Germinal center (tissue), 1 donor: Measurements from ENCODE around the gene AKNA.

Source experiments
- DNase-seq: peaks from one replicate; pipeline ENCODE4 v3.0.0; 2012; ENCODE audit warnings: mixed read lengths, low spot score

Gene AKNA

DNA sequence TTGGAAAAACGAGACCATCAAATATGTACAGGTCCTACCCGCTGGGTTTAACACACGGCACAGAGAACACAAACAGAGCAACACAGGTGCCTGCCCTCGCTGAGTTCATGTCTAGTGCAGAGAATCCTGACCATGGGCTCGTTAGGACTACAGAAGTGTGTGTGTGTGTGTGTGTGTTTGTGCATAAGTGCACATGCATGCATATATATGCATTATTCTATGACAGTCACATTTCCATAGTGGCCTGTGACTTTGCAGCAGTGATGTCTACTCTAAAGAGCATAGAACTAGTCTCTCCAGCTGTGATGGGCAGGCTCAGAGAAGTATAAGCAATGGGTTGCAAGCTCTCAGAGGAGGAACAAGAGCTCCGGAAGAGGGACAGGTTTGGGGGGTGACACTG is 30.4 kb downstream of the AKNA start:
- DNase-seq: no peak

DNA sequence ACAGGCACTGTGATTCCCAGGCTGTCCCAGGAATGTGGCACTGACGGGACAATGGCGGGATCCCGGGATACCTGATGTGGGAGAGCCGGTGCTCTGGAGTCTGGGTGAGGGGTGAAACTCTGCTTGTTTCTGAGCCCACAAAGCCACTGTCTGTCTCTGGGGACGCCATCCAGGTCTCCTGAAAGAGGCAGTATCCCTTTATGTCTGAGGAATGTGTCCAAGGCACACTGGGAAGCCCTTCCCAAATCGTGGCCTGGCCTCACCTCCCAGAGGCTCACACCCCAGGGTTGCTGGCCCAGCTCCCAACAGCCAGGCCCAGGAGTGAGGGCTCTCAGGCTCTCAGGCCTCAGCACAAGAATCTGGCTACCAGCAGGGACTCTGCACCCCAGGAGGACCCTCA is 31.0 kb downstream of the AKNA start:
- no peak for DNase-seq

DNA sequence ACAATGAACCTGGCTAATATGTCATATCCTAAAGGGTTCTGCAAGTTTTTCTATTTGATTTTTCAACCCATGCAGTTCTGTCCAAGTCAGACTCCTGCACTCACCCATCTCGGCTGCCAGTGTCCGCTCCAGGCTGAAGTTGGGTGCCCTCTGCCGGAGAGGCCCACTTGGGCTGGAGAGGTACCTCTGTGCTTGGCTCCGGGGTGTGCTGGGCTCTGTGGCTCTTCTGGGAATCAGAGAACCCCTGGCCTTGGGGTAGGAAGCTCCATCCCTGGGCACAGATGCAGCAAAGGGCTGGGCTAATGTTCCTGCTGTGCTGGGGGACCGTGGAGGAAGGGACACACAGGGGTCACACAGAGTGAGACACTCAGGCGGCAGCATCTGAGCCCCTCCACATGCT is 32.0 kb downstream of the AKNA start:
- DNase-seq: no peak

DNA sequence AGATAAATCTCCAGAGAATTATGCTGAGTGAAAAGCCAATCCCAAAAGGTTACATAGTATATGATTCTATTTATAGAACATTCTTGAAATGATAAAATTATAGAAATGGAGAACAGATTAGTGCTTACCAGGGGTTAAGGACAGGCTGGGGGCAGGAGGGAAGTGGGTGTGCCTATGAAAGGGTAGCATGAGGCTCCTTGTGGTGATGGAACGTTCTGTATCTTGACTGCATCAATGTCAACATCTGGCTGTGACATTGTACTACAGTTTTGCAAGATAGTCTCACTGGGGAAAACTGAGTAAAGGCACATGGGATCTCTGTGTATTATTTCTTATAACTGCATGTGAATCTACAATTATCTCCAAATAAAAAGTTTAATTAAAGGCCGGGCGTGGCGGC is 35.9 kb downstream of the AKNA start:
- no peak for DNase-seq

DNA sequence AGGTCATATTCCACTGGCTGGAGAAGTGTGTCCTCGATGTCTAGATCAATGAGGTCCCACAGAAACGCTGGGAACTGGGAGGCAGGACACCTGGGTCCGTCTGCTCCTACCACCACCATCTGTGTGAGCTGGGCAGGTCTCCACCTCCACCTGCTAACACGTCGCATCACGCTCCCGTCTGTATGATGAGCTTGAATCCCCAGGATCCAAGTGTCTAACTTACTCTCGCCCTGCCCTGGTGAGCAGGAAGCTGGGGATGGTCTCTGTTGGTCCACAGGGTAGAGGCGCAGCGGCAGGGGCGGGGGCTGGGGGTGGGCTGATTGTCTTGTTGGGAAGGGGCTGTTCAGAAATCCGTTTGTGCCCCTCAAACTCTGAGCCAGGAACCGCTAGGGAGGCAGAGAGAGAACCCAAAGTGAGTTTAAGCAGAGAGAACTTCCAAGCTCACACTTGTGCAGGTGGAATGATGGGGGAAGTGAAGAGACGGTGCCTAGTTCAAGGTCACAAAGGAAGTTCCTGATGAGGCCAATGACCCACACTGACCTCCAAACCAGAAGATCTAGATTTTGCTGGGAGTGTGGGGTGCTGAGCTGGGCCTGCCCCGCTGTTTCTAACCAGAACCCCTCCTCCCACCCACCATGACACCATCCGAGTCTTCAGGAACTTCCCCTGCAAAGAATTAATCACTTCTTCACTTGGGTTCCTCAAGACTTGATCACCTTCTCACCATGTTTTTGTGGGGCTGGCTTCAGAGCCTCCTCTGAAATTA is 37.0 kb downstream of the AKNA start:
- DNase-seq: no peak

DNA sequence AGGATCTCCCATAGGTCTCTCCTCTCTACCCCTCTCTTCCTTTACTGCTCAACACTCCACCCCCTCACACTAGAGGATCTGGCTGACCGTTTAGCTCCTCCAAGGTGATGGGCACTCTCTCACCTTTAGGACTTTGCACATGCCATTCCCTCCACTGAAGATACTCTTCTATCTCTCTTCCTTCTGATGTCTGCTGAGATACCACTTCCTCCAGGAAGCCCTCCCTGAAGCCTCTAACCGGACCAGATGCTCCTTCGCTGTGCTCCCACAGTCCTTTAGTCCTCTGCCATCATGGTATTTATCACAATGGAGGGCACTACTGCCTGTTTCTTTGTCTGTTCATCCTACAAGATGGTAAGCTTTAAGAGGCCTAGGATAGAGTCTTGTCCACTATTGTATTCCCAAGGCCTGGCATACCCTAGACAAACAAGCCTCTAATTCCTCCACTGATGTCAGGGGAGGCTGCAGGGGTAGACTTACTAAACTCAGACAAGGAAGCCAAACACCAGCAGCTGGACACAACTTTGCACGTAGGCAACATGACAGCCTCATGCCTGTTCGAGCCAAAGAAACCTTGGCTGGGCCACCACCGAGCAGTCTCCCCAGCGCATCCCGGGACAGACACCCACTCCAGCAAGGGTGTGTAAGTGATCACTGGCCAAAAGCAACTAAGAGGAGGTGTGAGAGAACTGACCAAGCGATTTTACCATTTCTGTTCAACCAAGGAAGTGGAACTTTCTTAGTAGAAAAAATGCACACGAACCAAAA is 37.9 kb downstream of the AKNA start:
- DNase-seq: no peak

DNA sequence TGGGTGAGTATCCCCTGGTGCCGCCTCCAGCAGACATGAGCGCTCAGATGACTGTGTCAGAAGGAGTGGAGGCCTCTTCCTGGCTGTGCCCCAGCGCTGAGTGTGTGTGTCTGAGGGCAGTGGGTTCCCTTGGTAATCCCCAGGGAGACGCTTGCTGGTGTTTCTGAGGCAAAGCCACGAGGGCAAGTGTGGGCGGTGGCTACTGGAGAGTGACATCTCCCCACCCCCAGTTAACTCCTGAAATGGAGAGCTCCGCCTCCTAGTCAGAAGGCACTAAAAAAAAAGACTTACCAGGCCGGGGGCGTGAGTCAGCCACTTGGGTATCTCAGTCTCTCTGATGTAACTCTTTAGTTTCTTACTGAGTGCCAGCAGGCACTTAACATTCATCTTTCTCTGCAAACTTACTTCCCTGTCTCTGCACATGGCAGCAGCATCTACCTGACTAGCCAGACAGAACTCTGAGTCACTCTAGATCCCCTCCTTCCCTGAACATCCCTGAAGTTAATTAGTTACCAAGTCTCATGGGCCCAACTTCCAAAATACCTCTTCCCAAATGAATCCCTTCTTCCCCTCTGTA is 38.8 kb downstream of the AKNA start:
- DNase-seq: peak; percentile 85

DNA sequence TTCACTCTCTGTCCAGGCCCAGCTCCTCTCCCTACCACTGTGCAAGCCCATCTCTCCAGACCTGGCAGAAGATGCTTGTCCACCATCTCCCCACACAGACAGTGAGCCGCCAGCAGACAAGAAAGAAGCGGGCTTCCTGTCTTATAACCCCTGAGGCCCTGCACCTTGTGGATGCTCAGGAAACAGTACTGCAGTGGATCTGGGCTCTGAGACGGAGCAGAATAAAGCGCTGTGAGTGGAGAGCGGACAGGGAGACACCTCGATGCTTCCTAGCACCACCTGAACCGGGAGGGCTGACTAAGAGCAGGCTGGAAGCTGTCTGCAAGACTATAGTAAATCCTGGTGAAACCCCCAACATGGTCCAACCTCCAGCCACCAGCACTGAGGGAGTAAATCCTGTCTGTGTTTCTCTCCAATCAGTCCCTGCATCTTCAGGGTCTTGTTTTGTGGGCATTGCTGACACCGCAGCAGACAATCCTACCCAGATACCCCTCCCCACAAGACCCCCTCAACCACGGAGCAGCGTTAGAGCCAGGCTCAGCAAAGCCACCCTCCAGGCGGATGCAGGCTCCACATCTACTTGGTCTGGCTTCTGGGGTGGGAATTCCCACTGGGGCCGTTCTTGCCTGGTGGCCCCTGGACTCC is 39.4 kb downstream of the AKNA start:
- DNase-seq: no peak

DNA sequence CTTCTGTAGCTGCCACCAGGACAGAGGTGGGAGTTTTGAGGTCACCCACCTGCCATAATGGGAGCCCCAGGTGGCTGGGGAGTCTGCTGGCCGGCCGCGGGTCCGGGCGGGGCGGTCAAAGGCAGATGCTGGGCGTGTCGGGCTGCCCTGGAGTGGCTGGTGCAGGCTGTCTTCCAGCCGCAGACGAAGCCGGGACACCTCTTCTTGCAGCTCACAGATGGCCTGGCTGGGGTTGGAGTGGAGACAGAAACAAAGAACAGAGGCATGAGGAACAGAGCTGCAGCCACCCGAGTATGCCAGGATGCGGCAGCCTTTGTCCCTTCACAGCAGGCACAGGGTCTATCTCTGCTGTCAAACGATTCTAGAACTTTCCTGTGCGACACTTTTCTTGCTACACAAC is 40.1 kb downstream of the AKNA start:
- DNase-seq: no peak

DNA sequence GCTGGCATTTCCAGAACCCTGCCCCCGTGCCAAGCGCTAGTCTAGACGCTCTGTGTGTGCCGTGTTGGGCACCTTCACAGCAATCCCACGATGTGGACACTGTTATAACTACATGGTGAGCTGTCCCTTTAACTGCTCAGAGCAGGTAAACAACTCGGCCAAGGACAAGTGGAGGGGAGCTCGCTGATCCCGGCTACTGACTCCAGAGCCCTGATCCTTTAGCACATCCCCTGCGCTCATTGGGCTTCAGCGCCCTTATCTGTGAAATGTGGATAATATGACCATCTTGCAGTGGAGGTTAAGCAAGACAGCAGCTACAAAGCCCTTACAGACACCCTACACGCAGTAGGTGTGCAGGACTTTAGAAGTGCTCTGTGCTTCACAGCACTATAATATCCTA is 41.6 kb downstream of the AKNA start:
- no peak for DNase-seq

DNA sequence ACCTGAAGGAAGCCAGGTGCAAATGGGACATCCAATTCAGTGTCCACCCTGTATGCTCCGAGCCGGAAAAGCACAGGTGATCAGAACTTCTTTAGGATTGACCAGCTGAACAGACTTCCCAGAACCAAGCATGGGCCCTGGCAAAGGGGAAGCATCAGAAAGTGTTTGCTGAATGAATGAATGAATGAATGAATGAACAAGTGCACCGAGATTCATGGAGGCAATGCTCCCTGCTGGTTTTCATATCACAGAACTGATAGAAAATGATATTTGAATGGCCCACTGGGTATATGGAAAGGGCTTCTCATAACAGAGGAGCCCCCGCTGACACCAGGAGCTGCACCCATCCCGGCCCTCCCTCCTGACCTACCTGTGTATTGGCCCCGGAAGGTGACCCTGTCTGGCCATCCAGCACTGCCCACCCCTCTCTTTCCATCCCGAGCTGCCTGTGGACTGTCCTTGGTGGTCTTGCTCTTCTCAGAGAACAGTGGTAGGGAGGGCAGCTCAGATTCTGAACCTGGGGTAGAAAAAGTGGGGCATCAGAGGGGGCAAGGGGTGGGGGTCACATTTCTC is 42.2 kb downstream of the AKNA start:
- DNase-seq: no peak

DNA sequence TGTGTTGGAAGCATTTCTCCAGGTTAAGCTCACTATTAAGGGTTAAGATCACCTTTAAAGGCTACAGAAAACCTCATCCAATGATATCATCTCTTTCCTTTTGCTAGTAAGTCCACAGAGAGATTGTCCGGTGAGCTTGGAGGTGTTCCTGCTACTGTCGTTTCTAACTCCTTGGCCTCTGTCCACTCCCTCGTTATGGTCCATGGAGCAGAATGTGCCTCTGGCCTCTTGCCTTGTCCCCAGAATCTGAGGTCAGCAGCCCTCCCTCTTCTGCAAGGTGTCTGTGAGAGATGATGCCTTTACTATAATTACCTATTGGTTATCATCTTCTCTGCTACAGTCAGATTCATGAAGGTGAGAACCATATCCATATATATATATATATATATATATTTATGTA is 43.1 kb downstream of the AKNA start:
- no peak for DNase-seq

DNA sequence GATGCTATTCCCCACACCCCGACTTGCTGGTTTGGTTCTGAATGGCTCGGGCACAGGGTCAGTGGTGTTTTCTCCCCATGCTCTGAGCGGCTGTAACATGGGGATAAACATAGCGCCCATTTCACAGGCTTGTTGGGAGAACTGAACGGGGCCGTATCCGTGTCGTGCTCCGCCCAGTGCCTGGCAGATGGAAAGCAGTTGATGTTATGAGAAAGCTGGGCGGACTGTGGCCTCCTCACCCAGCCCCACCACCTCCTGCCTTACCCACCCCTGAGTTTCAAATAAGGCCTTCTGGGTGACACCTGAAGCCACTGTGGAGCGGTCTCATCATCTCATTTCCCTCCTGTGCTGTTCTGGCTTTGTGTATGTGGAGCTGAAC is 43.6 kb downstream of the AKNA start:
- DNase-seq: no peak

DNA sequence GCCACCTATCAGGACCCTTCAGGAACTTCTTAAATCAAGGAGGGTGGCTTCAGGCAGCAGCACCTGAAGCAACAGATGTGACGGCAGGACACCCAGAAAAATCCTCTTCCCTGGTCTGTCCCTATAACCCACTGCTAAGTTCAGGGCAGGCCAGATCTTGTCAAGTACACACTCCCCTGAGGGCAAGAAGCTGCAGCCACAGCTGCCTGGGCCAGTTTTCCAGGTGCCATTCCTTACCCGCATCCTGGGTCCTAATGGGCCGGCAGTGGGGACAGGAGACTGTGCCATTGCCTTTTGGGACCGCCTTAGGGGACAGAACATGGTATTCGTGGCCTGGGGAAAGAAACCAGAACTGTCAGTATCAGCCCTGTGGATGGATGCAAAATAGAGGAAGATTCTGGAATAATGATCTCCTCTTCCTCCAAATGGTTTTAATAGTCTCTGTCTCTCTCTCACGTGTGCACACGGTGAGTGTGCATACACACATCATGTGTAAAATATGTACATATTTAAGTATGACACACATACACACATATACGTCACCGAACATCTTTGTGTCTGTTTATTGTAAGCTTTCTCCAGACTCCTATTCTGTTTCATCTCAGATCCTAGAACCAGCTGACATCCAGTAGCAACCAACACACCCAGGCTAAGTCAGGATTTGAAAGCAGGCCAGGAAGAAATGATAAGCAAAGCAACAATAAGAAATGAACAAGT is 44.2 kb downstream of the AKNA start:
- DNase-seq: no peak

DNA sequence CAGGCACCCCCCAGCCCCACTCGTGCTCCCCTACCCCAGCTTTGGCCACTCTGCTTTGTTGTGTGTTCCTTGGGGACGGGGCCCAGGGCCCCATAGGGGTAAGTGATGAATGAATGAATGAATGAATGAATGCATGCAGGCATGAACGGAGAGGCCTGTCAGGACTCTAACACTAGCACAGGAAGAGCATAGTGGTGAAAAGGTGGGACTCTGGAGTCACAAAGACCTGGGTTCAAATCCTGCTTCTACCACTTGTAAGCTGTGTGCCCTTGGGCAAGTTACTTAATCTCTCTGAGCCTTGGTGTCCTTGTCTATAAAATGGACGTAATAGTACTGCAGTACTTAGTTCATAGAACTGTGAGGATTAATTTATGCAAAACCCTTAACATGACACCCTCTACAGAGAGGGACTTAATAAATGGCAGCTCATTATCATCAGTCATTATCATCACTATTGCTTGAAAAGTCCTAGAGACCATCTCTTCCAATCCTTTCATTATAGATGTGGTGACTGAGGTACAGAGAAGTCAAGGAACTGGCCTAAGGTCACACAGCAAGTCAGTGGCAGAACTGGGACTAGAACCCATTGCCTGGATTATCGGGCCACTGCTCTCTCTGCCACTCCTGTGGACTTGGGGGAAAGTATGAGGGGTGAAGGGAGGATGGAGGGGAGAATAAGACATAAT is 44.9 kb downstream of the AKNA start:
- no peak for DNase-seq

DNA sequence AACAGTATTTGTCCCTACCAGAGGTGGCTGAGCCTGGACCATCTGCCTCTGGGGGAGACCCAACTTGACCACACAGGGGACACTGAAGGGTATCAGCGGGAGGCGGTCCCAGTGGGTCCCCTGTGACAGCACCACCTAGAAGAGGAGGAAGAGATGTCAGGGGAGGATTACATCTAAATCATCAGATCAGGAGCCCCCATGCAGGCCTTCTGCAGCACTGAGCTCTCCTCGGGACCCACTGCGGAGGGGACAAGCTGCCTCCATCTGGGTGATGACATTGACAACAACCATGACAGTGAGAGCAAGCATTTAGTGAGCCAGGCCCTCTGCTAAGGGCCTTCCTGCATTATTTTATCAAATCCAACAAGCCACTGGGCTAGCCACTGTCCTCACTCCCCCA is 45.8 kb downstream of the AKNA start:
- DNase-seq: no peak

DNA sequence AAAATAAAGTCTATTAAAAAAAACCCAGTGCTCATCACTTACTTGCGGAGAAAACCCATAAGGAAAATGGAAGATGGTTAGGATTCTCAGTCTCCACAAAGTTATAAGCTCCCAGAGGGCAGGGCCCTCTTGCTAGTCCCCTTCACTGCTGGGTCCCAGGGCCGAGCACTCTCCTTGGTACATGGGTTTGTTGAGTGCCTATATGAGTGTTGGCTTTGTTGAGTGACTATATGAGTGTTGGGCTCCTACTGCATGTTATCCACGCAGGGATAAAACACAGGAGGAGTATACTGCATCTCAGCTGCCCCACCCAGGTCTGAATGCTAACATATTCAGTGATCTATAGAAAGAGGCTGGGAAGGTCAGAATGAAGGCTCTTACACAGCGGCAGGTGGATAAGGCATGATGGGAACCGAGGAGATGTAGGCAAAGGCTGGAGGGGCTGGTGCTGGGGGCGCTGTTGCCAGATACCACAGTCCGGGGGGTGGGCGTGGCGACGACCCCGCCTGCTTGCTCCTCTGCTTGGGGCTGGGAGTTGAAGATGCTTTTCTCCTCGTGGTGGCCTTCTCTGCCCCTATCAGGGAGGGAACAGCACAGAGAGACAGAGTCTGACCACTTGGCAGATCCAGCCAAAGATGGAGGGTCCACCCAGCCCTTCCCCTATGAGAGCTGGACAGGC is 46.5 kb downstream of the AKNA start:
- DNase-seq: no peak

DNA sequence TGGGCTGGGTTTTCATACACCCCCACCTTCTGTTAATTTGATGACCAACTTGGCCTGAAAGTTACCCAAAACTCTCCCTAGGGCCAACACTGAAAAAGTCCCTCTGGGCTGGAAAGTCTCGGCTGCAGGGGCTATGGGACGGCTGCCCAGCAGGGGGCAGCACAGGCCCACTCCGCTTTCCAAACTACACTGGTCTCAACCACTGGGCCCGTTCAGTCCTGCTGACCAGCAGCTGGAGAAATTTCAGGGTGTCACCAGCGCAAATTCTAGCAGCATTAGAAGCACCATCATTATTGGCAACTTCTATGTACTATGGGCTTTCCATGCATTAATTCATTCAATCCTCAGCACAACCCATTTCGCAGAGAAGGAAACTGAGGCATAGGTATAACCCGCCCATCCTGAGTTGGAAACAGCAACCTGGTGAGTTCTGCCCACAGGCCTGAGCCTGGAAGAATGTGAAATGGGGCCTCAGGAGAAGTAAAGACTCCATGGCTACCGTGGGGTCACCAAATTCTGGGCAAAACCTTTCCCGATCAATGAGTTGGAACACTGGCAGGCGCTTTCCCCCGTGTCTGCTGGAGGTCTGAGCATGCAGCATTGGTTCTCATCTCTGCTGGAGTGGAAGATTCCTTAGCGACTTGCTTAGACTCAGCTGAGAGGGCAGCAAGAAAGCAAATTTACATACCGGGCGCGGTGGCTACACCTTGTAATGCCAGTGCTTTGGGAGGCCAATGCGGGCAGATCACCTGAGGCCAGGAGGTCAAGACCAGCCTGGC is 48.5 kb downstream of the AKNA start:
- peak; percentile 67 for DNase-seq

DNA sequence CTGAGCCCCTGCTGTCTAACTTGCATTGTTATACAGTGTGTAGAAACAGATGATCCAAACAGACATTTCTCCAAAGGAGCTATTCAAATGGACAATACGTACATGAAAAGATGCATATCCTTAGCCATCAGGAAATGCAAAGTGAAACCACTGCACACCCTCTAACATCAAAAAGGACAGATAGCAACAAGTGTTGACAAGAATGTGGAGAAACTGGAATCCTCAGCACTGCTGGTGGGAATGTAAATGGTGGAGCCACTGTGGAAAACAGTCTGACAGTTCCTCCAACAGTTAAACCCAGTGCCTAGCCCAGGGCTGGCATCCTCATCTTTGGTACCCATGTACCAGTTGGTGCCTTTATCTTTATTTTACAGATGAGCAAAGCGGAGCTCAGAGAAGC is 49.6 kb downstream of the AKNA start:
- DNase-seq: no peak
